H1 (cell line): Measurements from ENCODE around the gene HSPA1L. TPM values are rescaled to one million over a fixed set of nuclear protein-coding genes. Genes with fewer than 3 reads are reported as not detected.
"Not testable (repeated sequence)": the region's sequence is repeated elsewhere in the genome, so short reads cannot be mapped to it uniquely, and the experiment has no call there.

Experiments
- CTCF ChIA-PET: fragments of 300-600 bp; sonication (Branson Sonifier 250); formaldehyde crosslinking; loops from one replicate; lab custom pipeline; 2021; ENCODE audit not compliant: partially characterized antibody; lab: Charles Lee
- POLR2A ChIA-PET: fragments of 300-600 bp; sonication (Branson Sonifier 250); formaldehyde crosslinking; loops from one replicate; lab custom pipeline; 2021; ENCODE audit warnings: inconsistent platforms; ENCODE audit not compliant: partially characterized antibody; lab: Charles Lee
- DNase-seq, 2 experiments: peaks; one replicate each; pipeline versions ENCODE4 v3.0.0 to v3.0.0-alpha.2; 2010 to 2022; ENCODE audit warnings: low spot score in 2 of 2, low read depth in 1 of 2, mixed read lengths in 1 of 2
- FAIRE-seq: peaks from 2 replicates; lab custom pipeline; 2011; peaks lifted over from hg19 to GRCh38; lab: Jason Lieb, UNC
- H2AFZ ChIP-seq: 2 replicates; pipeline ENCODE4 v1.8.1; 2012; ENCODE audit warnings: low read length, inconsistent platforms
- H2AK5ac ChIP-seq: 2 replicates; pipeline ENCODE4 v1.6.1; 2013; ENCODE audit warnings: low read depth, low read length
- H2BK120ac ChIP-seq: replicated peaks from 2 replicates; pipeline ENCODE3; 2013; ENCODE audit warnings: low read depth, low read length, inconsistent platforms
- H2BK12ac ChIP-seq: 2 replicates; pipeline ENCODE4 v1.6.1; 2013; ENCODE audit warnings: low read depth, low read length
- H2BK15ac ChIP-seq: 2 replicates; pipeline ENCODE4 v1.6.1; 2013; ENCODE audit warnings: low read length
- H2BK20ac ChIP-seq: 2 replicates; pipeline ENCODE4 v1.6.1; 2013; ENCODE audit warnings: low read length
- H2BK5ac ChIP-seq: 2 replicates; pipeline ENCODE4 v1.6.1; 2013; ENCODE audit warnings: low read depth, low read length
- H3K14ac ChIP-seq: 2 replicates; pipeline ENCODE4 v1.6.1; 2013; ENCODE audit warnings: inconsistent platforms; ENCODE audit not compliant: insufficient read length
- H3K18ac ChIP-seq: 2 replicates; pipeline ENCODE4 v1.6.1; 2013; ENCODE audit warnings: low read length; ENCODE audit errors: extremely low read depth
- H3K23ac ChIP-seq: 2 replicates; pipeline ENCODE4 v1.6.1; 2013; ENCODE audit warnings: inconsistent platforms; ENCODE audit not compliant: insufficient read length
- H3K23me2 ChIP-seq: 2 replicates; pipeline ENCODE4 v1.6.1; 2013; ENCODE audit warnings: low read depth, low read length
- H3K27ac ChIP-seq: 2 replicates; pipeline ENCODE4 v1.6.1; 2011; ENCODE audit warnings: low read depth, low read length, inconsistent platforms
- H3K27me3 ChIP-seq, 4 experiments: replicated peaks in 1 of 4; 1 replicate in 1 of 4; 2 replicates in 3 of 4; pipeline versions ENCODE4 v1.6.1 to v1.8.1; 2011 to 2013; ENCODE audit warnings: low read length in 3 of 4, mild to moderate bottlenecking in 3 of 4, inconsistent platforms in 2 of 4, mixed read lengths in 2 of 4, moderate library complexity in 1 of 4; ENCODE audit not compliant: control insufficient read depth in 3 of 4, insufficient read depth in 3 of 4; ENCODE audit errors: extremely low read depth in 1 of 4
- H3K36me3 ChIP-seq, 4 experiments: 2 replicates each; pipeline versions ENCODE4 v1.6.1 to v1.8.1; 2011 to 2013; ENCODE audit warnings: mild to moderate bottlenecking in 4 of 4, low read length in 3 of 4, moderate library complexity in 2 of 4, control low read depth in 1 of 4, inconsistent platforms in 1 of 4; ENCODE audit not compliant: insufficient read depth in 4 of 4, control insufficient read depth in 2 of 4
- H3K4ac ChIP-seq: replicated peaks from 2 replicates; pipeline ENCODE3; 2013; ENCODE audit warnings: low read length, low read depth, mixed read lengths, inconsistent platforms; ENCODE audit not compliant: insufficient read length
- H3K4me1 ChIP-seq, 4 experiments: replicated peaks in 1 of 4; 1 replicate in 1 of 4; 2 replicates in 3 of 4; pipeline versions ENCODE4 v1.6.1 to v1.8.1; 2011 to 2013; ENCODE audit warnings: low read length in 3 of 4, inconsistent platforms in 2 of 4, mixed read lengths in 1 of 4; ENCODE audit not compliant: insufficient read depth in 4 of 4, control insufficient read depth in 3 of 4
- H3K4me2 ChIP-seq, 2 experiments: 2 replicates each; pipeline versions ENCODE4 v1.6.1 to v1.8.1; 2011 to 2013; ENCODE audit warnings: low read depth in 2 of 2, low read length in 2 of 2, control low read depth in 1 of 2, inconsistent platforms in 1 of 2, mild to moderate bottlenecking in 1 of 2; ENCODE audit not compliant: insufficient read depth in 1 of 2
- H3K4me3 ChIP-seq, 4 experiments: fragments of 200-600, 300-600 bp in 1 of 4; sonication (generic), shearing (Covaris generic), sonication (Bioruptor Twin) in 1 of 4; 2 replicates each; pipeline versions ENCODE4 v1.5.1 to v1.8.1; 2011 to 2016; ENCODE audit warnings: low read length in 4 of 4, low read depth in 3 of 4, control low read depth in 2 of 4, inconsistent platforms in 2 of 4, mild to moderate bottlenecking in 2 of 4, mixed read lengths in 1 of 4, moderate library complexity in 1 of 4; ENCODE audit not compliant: insufficient read depth in 2 of 4; ENCODE audit errors: extremely low read depth in 1 of 4
- H3K56ac ChIP-seq: replicated peaks from 2 replicates; pipeline ENCODE3; 2013; ENCODE audit warnings: low read depth, mild to moderate bottlenecking, mixed read lengths, low read length, inconsistent platforms; ENCODE audit not compliant: insufficient read length
- H3K79me1 ChIP-seq: 2 replicates; pipeline ENCODE4 v1.6.1; 2013; ENCODE audit warnings: low read depth, low read length, control low read depth
- H3K79me2 ChIP-seq, 2 experiments: 2 replicates each; pipeline versions ENCODE4 v1.6.1 to v1.8.1; 2012 to 2013; ENCODE audit warnings: low read length in 2 of 2, mild to moderate bottlenecking in 2 of 2, inconsistent platforms in 1 of 2; ENCODE audit not compliant: insufficient read depth in 2 of 2, control insufficient read depth in 1 of 2
- H3K9ac ChIP-seq, 4 experiments: replicated peaks in 1 of 4; 1 replicate in 1 of 4; 2 replicates in 3 of 4; pipeline versions ENCODE4 v1.6.1 to v1.8.1; 2011 to 2013; ENCODE audit warnings: low read depth in 3 of 4, low read length in 3 of 4, control low read depth in 2 of 4, mild to moderate bottlenecking in 2 of 4, moderate library complexity in 2 of 4, inconsistent platforms in 1 of 4; ENCODE audit errors: extremely low read depth in 1 of 4
- H3K9me3 ChIP-seq, 2 experiments: 2 replicates each; pipeline versions ENCODE4 v1.6.1 to v1.8.1; 2012 to 2013; ENCODE audit warnings: mild to moderate bottlenecking in 2 of 2, moderate library complexity in 2 of 2, control low read depth in 1 of 2, inconsistent platforms in 1 of 2, low read depth in 1 of 2, low read length in 1 of 2, mixed read lengths in 1 of 2; ENCODE audit not compliant: insufficient read depth in 2 of 2
- H4K20me1 ChIP-seq, 2 experiments: replicated peaks in 1 of 2; 2 replicates each; pipeline versions ENCODE3 to v1.8.1; 2011 to 2013; ENCODE audit warnings: inconsistent platforms in 2 of 2, low read length in 2 of 2, mild to moderate bottlenecking in 1 of 2; ENCODE audit not compliant: insufficient read depth in 2 of 2, control insufficient read depth in 1 of 2
- H4K5ac ChIP-seq: 2 replicates; pipeline ENCODE4 v1.6.1; 2013; ENCODE audit warnings: low read length, low read depth, mixed read lengths, inconsistent platforms; ENCODE audit not compliant: insufficient read length
- H4K8ac ChIP-seq: 2 replicates; pipeline ENCODE4 v1.8.0; 2013; ENCODE audit warnings: mild to moderate bottlenecking, moderate library complexity, low read length, inconsistent platforms; ENCODE audit not compliant: insufficient read depth; ENCODE audit errors: extremely low read depth
- H4K91ac ChIP-seq: replicated peaks from 2 replicates; pipeline ENCODE3; 2013; ENCODE audit warnings: low read length, mixed read lengths, inconsistent platforms; ENCODE audit not compliant: insufficient read length
- WGBS, 2 experiments: shearing (Covaris generic) in 1 of 2; methylation state at CpG; one replicate each; pipeline versions ENCODE4 v1.1.6 to v1.1.7; 2013 to 2015; ENCODE audit warnings: low lambda C conversion rate in 2 of 2, mixed read lengths in 2 of 2, inconsistent platforms in 1 of 2, low coverage in 1 of 2, missing lambda C conversion rate in 1 of 2; ENCODE audit not compliant: insufficient replicate concordance in 2 of 2, insufficient coverage in 1 of 2, insufficient read length in 1 of 2; ENCODE audit errors: extremely low coverage in 1 of 2, missing lambda C conversion rate in 1 of 2; 5-methylcytosine and 5-hydroxymethylcytosine counted together
- polyA plus RNA-seq, 7 experiments: library from polyadenylated mRNA; depleted of rRNA in 3 of 7; stranded (reverse) in 5 of 7; unstranded in 2 of 7; fragments of >200 nt in 5 of 7; fragments of 200-250 nt in 2 of 7; gene quantifications; 1 replicate in 5 of 7; 2 replicates in 1 of 7; 4 replicates in 1 of 7; pipeline versions ENCODE4 v1.2.1 to v1.2.3, GENCODE V29; 2011 to 2013; ENCODE audit warnings: missing spikeins in 2 of 7, mixed read lengths in 2 of 7
- total RNA-seq: library from RNA; stranded (reverse); fragmentation: NEBNext Ultra II Directional; extraction: Animal tissue kit (Norgen Biotek cat#: 25700); gene quantifications from 2 replicates; pipeline ENCODE4 v1.2.1, GENCODE V29; 2021

HSPA1L gene
- total and polyA plus RNA-seq, 2 of the 8 experiments (the other 6 are each of a cell fraction or from before 2014, with no cell fraction given) = 1.00 to 1.9 TPM

GRCh38 chr6:31817929-31818511, 2.9 kb upstream of the HSPA1L start:
- H3K18ac ChIP-seq, H3K4ac ChIP-seq, H2BK15ac ChIP-seq, H3K79me1 ChIP-seq, CTCF ChIA-PET, H4K8ac ChIP-seq, H3K79me2 ChIP-seq, H2BK120ac ChIP-seq, H4K5ac ChIP-seq, H4K20me1 ChIP-seq, H2AK5ac ChIP-seq, H2BK20ac ChIP-seq, H2BK12ac ChIP-seq, H3K4me1 ChIP-seq, H2BK5ac ChIP-seq, H3K14ac ChIP-seq, DNase-seq, H3K27me3 ChIP-seq, FAIRE-seq, H3K36me3 ChIP-seq, H3K27ac ChIP-seq, H3K9me3 ChIP-seq, H2AFZ ChIP-seq, H4K91ac ChIP-seq, H3K56ac ChIP-seq, H3K23ac ChIP-seq, H3K9ac ChIP-seq: not testable (repeated sequence)
- peaks cover 12% of the 10 kb centered on the region for H3K23me2 ChIP-seq
- WGBS, 2 experiments = 87% methylated on average over 8 of the region's 8 CpGs; no CpG with 5 or more reads in 1 of the 2 experiments
- POLR2A ChIA-PET = interaction anchor here (0.6 to 10.9 kb wide), 7 partner anchors 8 to 104 kb away, joined by 3 to 136 read pairs (median 4); partner anchors contain the start of gene HSPA1B
- peak overlapping the region; percentile 51 to 55; a peak in 3 of 4 replicates for H3K4me2 ChIP-seq
- peak overlapping the region in 3 of 4 experiments; percentile 2 to 46 (median 18); a peak in 4 of 8 replicates for H3K4me3 ChIP-seq
